Kidney glomerular epithelial cell (primary cell): ENCODE results near the gene AMOTL1.
A peak's percentile ranks its signal among the peaks of the same experiment; 100 is the strongest.

Source experiments
- DNase-seq: peaks from one replicate; lab custom pipeline; 2025; lab: John Stamatoyannopoulos, UW

The AMOTL1 gene

DNA sequence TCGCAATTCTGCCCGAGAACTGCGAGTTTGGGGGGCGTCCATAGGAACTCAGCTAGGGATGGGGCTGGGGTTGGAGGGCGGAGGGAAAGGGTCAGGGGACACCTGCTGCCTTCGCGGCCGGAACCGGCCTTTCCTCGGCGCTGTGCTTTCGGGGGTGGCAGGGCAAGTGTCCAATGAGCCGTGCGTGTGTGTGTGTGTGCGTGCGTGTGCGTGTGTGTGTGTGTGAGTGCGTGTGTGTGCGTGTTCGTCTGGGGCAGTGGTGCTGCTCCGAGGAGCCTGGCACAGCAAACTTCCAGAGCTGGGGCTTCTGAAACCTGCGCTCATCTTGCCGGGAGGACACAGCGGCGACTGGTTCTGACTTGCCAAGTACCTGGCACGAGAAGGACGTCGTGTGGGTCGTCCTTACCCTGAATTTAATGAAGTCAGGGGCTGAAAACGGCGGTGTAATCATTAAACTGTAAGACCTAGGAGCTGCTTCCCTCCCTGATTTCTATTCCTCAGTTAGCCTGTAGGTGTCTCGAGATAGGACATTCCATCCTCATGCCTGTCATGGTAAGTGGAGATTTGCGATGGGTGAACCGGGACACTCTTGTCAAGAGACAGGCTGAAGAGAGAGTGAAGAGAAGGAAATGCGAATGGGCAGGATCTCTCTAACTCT lies 27.0 kb upstream of the AMOTL1 start:
- peak; percentile 81 for DNase-seq

GRCh38 chr11:94742665-94743064 lies 25.5 kb upstream of the AMOTL1 start:
- DNase-seq, result no peak

DNA sequence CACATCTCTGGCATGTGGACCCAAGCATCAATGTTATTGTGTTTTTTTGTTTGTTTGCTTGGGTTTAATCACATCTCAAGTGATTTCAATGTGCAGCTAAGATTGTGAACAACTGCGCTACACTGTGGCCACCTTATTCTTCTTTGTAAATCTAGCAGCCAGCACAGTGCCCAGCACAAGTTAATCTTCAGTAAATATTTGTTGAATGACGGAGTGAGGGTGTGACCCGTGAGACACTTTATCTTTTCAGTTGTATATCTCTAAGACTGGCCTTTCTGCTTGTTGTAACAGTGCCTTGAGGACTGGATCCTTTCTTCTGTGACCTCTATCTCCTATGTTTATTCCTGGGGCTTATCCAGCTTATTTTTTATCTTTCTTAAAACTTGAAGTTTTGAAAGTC lies 21.4 kb upstream of the AMOTL1 start:
- DNase-seq, result no peak

GRCh38 chr11:94747146-94747545 lies 21.0 kb upstream of the AMOTL1 start:
- peak; percentile 36 for DNase-seq

GRCh38 chr11:94747601-94748041 lies 20.5 kb upstream of the AMOTL1 start:
- DNase-seq, result no peak

DNA sequence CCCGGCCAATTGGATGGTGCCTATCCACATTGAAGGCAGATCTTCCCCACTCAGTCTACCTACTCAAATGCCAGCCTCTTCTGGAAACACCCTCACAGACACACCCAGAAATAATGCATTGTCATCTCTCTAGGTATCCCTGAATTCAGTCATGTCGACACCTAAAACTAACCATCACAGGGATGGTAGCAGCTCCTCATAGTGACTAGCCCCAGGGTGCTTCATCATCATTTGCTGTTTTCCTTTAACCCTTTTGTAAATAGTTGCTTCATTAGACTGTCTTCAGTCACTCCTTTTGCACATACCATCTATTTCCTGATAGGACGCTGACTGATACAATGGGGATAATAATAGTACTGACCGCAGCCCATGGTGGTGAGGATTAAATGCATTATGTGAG lies 18.8 kb upstream of the AMOTL1 start:
- no peak for DNase-seq

- DNase-seq, result no peak
Observed at GRCh38 chr11:94750319-94751217, 17.6 kb upstream of the AMOTL1 start.

GRCh38 chr11:94751218-94751609 lies 16.9 kb upstream of the AMOTL1 start:
- no peak for DNase-seq

- no peak for DNase-seq
Observed at GRCh38 chr11:94751786-94752185, 16.4 kb upstream of the AMOTL1 start.

- no peak for DNase-seq
Observed at GRCh38 chr11:94753630-94754029, 14.5 kb upstream of the AMOTL1 start.

GRCh38 chr11:94754335-94754734 lies 13.8 kb upstream of the AMOTL1 start:
- no peak for DNase-seq

- DNase-seq, result no peak
Observed at GRCh38 chr11:94754819-94755218, 13.3 kb upstream of the AMOTL1 start.

DNA sequence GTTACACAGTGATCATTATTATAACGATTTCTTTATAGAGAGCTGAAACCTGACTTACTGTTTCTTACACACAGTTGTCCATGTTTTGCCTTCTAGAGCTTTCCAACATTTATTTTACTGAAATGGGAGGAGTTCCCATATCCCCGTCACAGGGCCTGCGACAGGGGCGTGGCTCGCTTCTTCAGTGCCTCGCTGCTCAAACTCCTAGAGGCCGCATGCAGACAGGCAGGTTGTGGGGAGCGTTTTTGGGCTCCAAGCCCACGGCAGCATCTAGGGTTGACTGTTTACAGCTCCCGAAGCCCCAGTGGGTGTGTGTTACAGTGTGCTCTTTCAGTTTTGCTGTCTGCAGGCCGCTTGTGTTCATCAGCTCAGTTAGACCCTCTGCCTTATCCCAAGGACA lies 12.7 kb upstream of the AMOTL1 start:
- no peak for DNase-seq

GRCh38 chr11:94757037-94757735 lies 11.0 kb upstream of the AMOTL1 start:
- no peak for DNase-seq

DNA sequence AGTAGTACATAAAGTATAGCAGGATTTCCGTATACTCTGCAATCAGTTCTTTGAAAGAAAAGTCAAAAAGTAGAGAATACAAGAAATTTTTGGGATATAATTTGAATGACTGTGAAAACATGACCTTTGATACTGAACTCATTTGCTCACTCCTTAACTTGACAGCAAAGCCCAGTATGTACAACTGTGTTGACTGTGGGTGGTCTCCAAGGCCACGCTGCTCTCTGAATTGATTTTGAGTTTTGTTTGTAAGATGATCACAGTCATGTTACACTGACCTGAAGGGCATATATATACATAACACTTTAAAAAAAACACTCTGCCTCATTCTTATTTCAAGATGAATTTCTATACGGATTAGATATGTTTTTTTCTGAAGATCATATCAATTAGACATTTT lies 9.5 kb upstream of the AMOTL1 start:
- no peak for DNase-seq

DNA sequence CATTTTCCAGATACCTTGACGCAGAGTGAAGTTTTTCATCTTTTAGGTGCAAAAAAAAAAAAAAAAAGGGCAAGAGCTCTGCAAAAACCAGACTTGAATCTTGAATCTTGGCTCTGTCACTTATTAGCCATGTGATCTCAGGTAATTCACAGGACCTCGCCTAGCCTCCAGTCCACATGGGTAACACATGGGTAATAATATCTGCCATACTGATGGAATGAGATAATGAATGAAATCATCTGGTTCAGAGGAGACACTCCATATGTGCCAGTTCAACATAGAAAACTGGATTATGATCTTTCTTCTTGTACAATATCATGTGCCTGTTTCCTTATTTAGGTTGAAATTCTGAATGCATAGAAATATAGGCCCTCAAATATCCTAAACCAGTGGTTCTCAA lies 8.6 kb upstream of the AMOTL1 start:
- no peak for DNase-seq

GRCh38 chr11:94760296-94760695 lies 7.9 kb upstream of the AMOTL1 start:
- no peak for DNase-seq

- DNase-seq, result peak; percentile 20
Observed at GRCh38 chr11:94762208-94762607, 5.9 kb upstream of the AMOTL1 start.

- DNase-seq, result no peak
Observed at GRCh38 chr11:94762995-94763394, 5.2 kb upstream of the AMOTL1 start.

- DNase-seq, result no peak
Observed at GRCh38 chr11:94766713-94767206, 1.4 kb upstream of the AMOTL1 start.

GRCh38 chr11:94767291-94767690 lies 865 bp upstream of the AMOTL1 start:
- no peak for DNase-seq
